H1 (cell line): ENCODE data around the gene KCNQ2. TPM values are rescaled to one million over a fixed set of nuclear protein-coding genes. Genes with fewer than 3 reads are reported as not detected.

Experiments used
- ATF2 ChIP-seq: IDR thresholded peaks from 2 replicates; pipeline ENCODE4 v1.6.1; 2012; ENCODE audit warnings: low read length, inconsistent platforms
- CHD2 ChIP-seq: IDR thresholded peaks from 2 replicates; pipeline ENCODE4 v1.6.1; 2012; ENCODE audit warnings: low read length, improper control_type of control experiment
- CHD7 ChIP-seq: fragments of 300-600 bp; sonication (generic); IDR thresholded peaks from 2 replicates; pipeline ENCODE4 v1.7.1; 2012; ENCODE audit warnings: low read length, moderate library complexity, mild to moderate bottlenecking, inconsistent platforms; ENCODE audit not compliant: insufficient replicate concordance
- GTF2F1 ChIP-seq: IDR thresholded peaks from 2 replicates; pipeline ENCODE4 v1.6.1; 2012; ENCODE audit warnings: low read depth, low read length, improper control_type of control experiment, borderline replicate concordance
- SIN3A ChIP-seq, 2 experiments: IDR thresholded peaks in 1 of 2; conservative IDR thresholded peaks in 1 of 2; 2 replicates each; pipeline ENCODE4 v1.6.1; 2011 to 2012; ENCODE audit warnings: low read length in 2 of 2, improper control_type of control experiment in 1 of 2, low read depth in 1 of 2, mild to moderate bottlenecking in 1 of 2
- SP4 ChIP-seq: IDR thresholded peaks from 2 replicates; pipeline ENCODE4 v1.6.1; 2012; ENCODE audit warnings: low read length, inconsistent platforms
- SUZ12 ChIP-seq: fragments of 200-600 bp; sonication (generic); IDR thresholded peaks from 2 replicates; pipeline ENCODE4 v1.6.1; 2012; ENCODE audit warnings: mild to moderate bottlenecking, inconsistent platforms, low read length, moderate library complexity, mixed read lengths
- TCF12 ChIP-seq: IDR thresholded peaks from 2 replicates; pipeline ENCODE4 v1.6.1; 2011; ENCODE audit warnings: low read depth, mild to moderate bottlenecking, low read length
- USF2 ChIP-seq: IDR thresholded peaks from 2 replicates; pipeline ENCODE4 v1.6.1; 2011; ENCODE audit warnings: low read length, improper control_type of control experiment
- polyA plus RNA-seq, 7 experiments: library from polyadenylated mRNA; depleted of rRNA in 3 of 7; stranded (reverse) in 5 of 7; unstranded in 2 of 7; fragments of >200 nt in 5 of 7; fragments of 200-250 nt in 2 of 7; gene quantifications; 1 replicate in 5 of 7; 2 replicates in 1 of 7; 4 replicates in 1 of 7; pipeline versions ENCODE4 v1.2.1 to v1.2.3, GENCODE V29; 2011 to 2013; ENCODE audit warnings: missing spikeins in 2 of 7, mixed read lengths in 2 of 7
- total RNA-seq: library from RNA; stranded (reverse); fragmentation: NEBNext Ultra II Directional; extraction: Animal tissue kit (Norgen Biotek cat#: 25700); gene quantifications from 2 replicates; pipeline ENCODE4 v1.2.1, GENCODE V29; 2021

The KCNQ2 gene
- total and polyA plus RNA-seq, 2 of the 8 experiments (the other 6 are each of a cell fraction or from before 2014, with no cell fraction given): 82.6 to 243 TPM

GRCh38 chr20:63451821-63452220 lies 20.6 kb downstream of the KCNQ2 start (continued):
- TF ChIP-seq CHD7: no peak
- no peak for TF ChIP-seq USF2
- TF ChIP-seq TCF12: no peak
- no peak for TF ChIP-seq SP4
- no peak for TF ChIP-seq SUZ12
- TF ChIP-seq ATF2: no peak
- TF ChIP-seq SIN3A (conservative IDR thresholded peaks at IDR 0.05 in 1 of 2, IDR thresholded peaks at IDR 0.05 in 1 of 2; ENCODE audit: low read depth in 1 of 2, low read length in 2 of 2): no peak
- TF ChIP-seq GTF2F1: no peak
- TF ChIP-seq CHD2: no peak
